Heart right ventricle (tissue), 16 donors: ENCODE measurements around the gene CRISP2. TPM values are rescaled to one million over a fixed set of nuclear protein-coding genes. Genes with fewer than 3 reads are reported as not detected.

ENCODE experiments used
- ATAC-seq, 8 donors: fragments of 200-7000 bp; cut with Tn5 transposase; one replicate each; pipeline ENCODE4 v1.9.1; 2020; ENCODE audit warnings: mild to moderate bottlenecking in 8 of 8, moderate library complexity in 8 of 8, moderate number of reproducible peaks in 1 of 8
- DNase-seq, 2 donors: peaks; one replicate each; pipeline ENCODE4 v3.0.0-alpha.2; 2020
- H3K27ac ChIP-seq, 10 donors: fragments of 200-600 bp; sonication (generic) in 2 of 10; one replicate each; pipeline versions ENCODE4 v1.5.0 to v1.8.0; 2020 to 2022; ENCODE audit warnings: mild to moderate bottlenecking in 3 of 10
- H3K27me3 ChIP-seq, 7 donors: fragments of 200-600 bp; one replicate each; pipeline ENCODE4 v1.8.0; 2021 to 2022; ENCODE audit warnings: mild to moderate bottlenecking in 2 of 7
- H3K36me3 ChIP-seq, 9 donors: fragments of 200-600 bp; sonication (generic) in 1 of 9; one replicate each; pipeline versions ENCODE4 v1.5.0 to v1.8.0; 2020 to 2022; ENCODE audit warnings: mild to moderate bottlenecking in 2 of 9
- H3K4me1 ChIP-seq, 9 donors: fragments of 200-600 bp; sonication (generic) in 1 of 9; one replicate each; pipeline versions ENCODE4 v1.5.0 to v1.8.0; 2020 to 2022; ENCODE audit warnings: mild to moderate bottlenecking in 4 of 9
- H3K4me3 ChIP-seq, 10 donors: fragments of 200-600 bp; sonication (generic) in 2 of 10; one replicate each; pipeline versions ENCODE4 v1.5.0 to v1.8.0; 2020 to 2022; ENCODE audit warnings: mild to moderate bottlenecking in 7 of 10, moderate library complexity in 2 of 10
- H3K9me3 ChIP-seq, 11 donors: fragments of 200-600 bp in 10 of 11; sonication (generic) in 2 of 11; one replicate each; pipeline versions ENCODE4 v1.5.0 to v1.8.0; 2013 to 2022; ENCODE audit warnings: mild to moderate bottlenecking in 2 of 11, control low read depth in 1 of 11, moderate library complexity in 1 of 11
- CTCF ChIP-seq, 9 donors: fragments of 200-600 bp; sonication (generic) in 2 of 9; IDR thresholded peaks; one replicate each; pipeline versions ENCODE4 v1.5.0 to v1.8.0; 2021 to 2022; ENCODE audit warnings: antibody characterized with exemption in 9 of 9, mild to moderate bottlenecking in 5 of 9, moderate library complexity in 1 of 9
- WGBS, 2 donors: extraction: QIAGEN DNeasy Blood & Tissue Kit; methylation state at CpG; one replicate each; pipeline ENCODE4 v1.1.7; 2013; ENCODE audit warnings: inconsistent platforms in 1 of 2; 5-methylcytosine and 5-hydroxymethylcytosine counted together
- intact Hi-C, 10 donors: fragments of 100-400 bp; cut with DNase I; formaldehyde crosslinking; loops; one replicate each; pipeline versions ENCODE4 v1.11.1 to v1.14.2; 2022
- polyA plus RNA-seq, 2 donors: library from polyadenylated mRNA; stranded (reverse); fragments of 200-250 nt; gene quantifications; one replicate each; pipeline ENCODE4 v1.2.3, GENCODE V29; 2013
- total RNA-seq, 10 donors: library from RNA; stranded (reverse); fragmentation: NEBNext Ultra II Directional in 3 of 10; extraction: Animal tissue kit (Norgen Biotek cat#: 25700) in 3 of 10; gene quantifications; one replicate each; pipeline versions ENCODE4 v1.2.1 to v1.2.4, GENCODE V29; 2021 to 2023
- donor health status: Arrhythmogenic right ventricular cardiomyopathy.
- donor health status: ischemic (EF 13 %, LVEDD 7.1; RV severe dilation, severe dysfunction).
- donor health status: healthy with polysubstance abuse.
- donor health status: DM: no; HTN: yes; CAD: no.
- donor health status: DM: no; HTN: no; CAD: no.
- donor health status: ischemic (EF 25% LVEDD 6.9; RV normal size, moderate dysfunction).
- donor health status: ischemic (EF 25% LVEDD 5.7; RV mildly dilated, moderate dysfunction).
- donor health status: healthy.
- donor health status: DM: yes; HTN: yes; CAD: no.
- donor health status: Ischemic cardiomyopathy.
- donor health status: ischemic (EF 35%, LVEDD 5.7; RV mildly dilated, moderate dysfunction).
- donor health status: nonischemic (EF 11% LVEDD 7.7; RV severe dilation, severe dysfunction).
- donor health status: DM: yes; HTN: yes; CAD: no.
- donor health status: PGD.
- donor health status: ischemic (EF 29% LVEDD 5.4; RV normal size, mild dysfunction).
- donor health status: nonischemic (EF 23%, LVEDD 6.1; RV moderate dilation, normal function).

Gene CRISP2
- total and polyA plus RNA-seq, 12 donors, result not detected

- 79 to 91% methylated on average over 1 of the region's 1 CpG for WGBS, 2 donors
- intact Hi-C loops, result no loop called here
- Histone ChIP-seq H3K4me3 (no peak overlapping the region), H3K36me3 (no peaks in the 10 kb centered on the region), H3K4me1 (no peaks in the 10 kb centered on the region), H3K27me3 (peaks cover 0 to 2% (median 0%) of the 10 kb centered on the region in 7 donors), H3K27ac (no peak overlapping the region), H3K9me3 (no peaks in the 10 kb centered on the region)
- no peak for TF ChIP-seq CTCF (IDR thresholded peaks at IDR 0.05)
- DNase-seq, result no peak
- ATAC-seq, result no peak
Observed at GRCh38 chr6:49662231-49662891, 51.0 kb downstream of the CRISP2 start.

- Histone ChIP-seq H3K36me3 (no peaks in the 10 kb centered on the region), H3K27me3 (peaks cover 0 to 2% (median 0%) of the 10 kb centered on the region in 7 donors), H3K4me1 (no peaks in the 10 kb centered on the region), H3K9me3 (no peaks in the 10 kb centered on the region), H3K4me3 (no peak overlapping the region), H3K27ac (no peak overlapping the region)
- no peak for DNase-seq
- 95 to 100% methylated on average over 1 of the region's 1 CpG for WGBS, 2 donors
- intact Hi-C loops, result no loop called here
- no peak for ATAC-seq
- TF ChIP-seq CTCF (IDR thresholded peaks at IDR 0.05), result no peak
Observed at GRCh38 chr6:49653942-49654341, 59.4 kb downstream of the CRISP2 start.

- intact Hi-C loops, result no loop called here
- Histone ChIP-seq H3K27ac (no peak overlapping the region), H3K36me3 (no peaks in the 10 kb centered on the region), H3K9me3 (no peaks in the 10 kb centered on the region), H3K27me3 (peaks cover 0 to 2% (median 0%) of the 10 kb centered on the region in 7 donors), H3K4me1 (no peaks in the 10 kb centered on the region), H3K4me3 (no peak overlapping the region)
- DNase-seq (no peak), ATAC-seq (no peak)
- WGBS, 2 donors, result 76 to 79% methylated on average over 2 of the region's 2 CpGs
- no peak for TF ChIP-seq CTCF (IDR thresholded peaks at IDR 0.05)
Observed at GRCh38 chr6:49653438-49653837, 59.9 kb downstream of the CRISP2 start.

- no peak for DNase-seq
- ATAC-seq, result no peak
- Histone ChIP-seq H3K4me3 (no peak overlapping the region), H3K36me3 (no peaks in the 10 kb centered on the region), H3K27ac (no peak overlapping the region), H3K27me3 (no peaks in the 10 kb centered on the region), H3K9me3 (no peaks in the 10 kb centered on the region), H3K4me1 (no peaks in the 10 kb centered on the region)
- intact Hi-C loops, result no loop called here
- 74 to 81% methylated on average over 2 of the region's 2 CpGs for WGBS, 2 donors
- TF ChIP-seq CTCF (IDR thresholded peaks at IDR 0.05), result no peak
Observed at GRCh38 chr6:49651239-49651638, 62.1 kb downstream of the CRISP2 start.
